HCT116 (cell line): ENCODE data around the gene STT3B. TPM values are rescaled to one million over a fixed set of nuclear protein-coding genes. Genes with fewer than 3 reads are reported as not detected.

Experiments
- ATAC-seq: fragments of 200-7000 bp; cut with Tn5 transposase; 2 replicates; pipeline ENCODE4 v1.9.1; 2020; ENCODE audit warnings: mild to moderate bottlenecking, moderate library complexity
- BruUV-seq: library from RNA; stranded (reverse); fragments of 400-500 nt; replicated peaks from 2 replicates; lab custom pipeline; 2021; lab: Mats Ljungman, UMichigan
- CTCF ChIA-PET: fragments of 300-600 bp; sonication (Branson Sonifier 250); formaldehyde crosslinking; loops from one replicate; lab custom pipeline; 2021; ENCODE audit warnings: antibody characterized with exemption; lab: Charles Lee
- POLR2A ChIA-PET: fragments of 300-600, 350-600 bp; sonication (Branson Sonifier 250); formaldehyde crosslinking; loops from one replicate; lab custom pipeline; 2021; ENCODE audit warnings: antibody characterized with exemption; lab: Charles Lee
- RAD21 ChIA-PET, 2 experiments: fragments of 300-600 bp; sonication (Branson Sonifier 250); formaldehyde crosslinking; loops; one replicate each; lab custom pipeline; 2023; ENCODE audit warnings: low total read pairs in 2 of 2; ENCODE audit not compliant: uncharacterized antibody in 2 of 2, unreplicated experiment in 2 of 2, low non-redundant PET in 1 of 2; lab: Charles Lee
- DNase-seq: peaks from one replicate; pipeline ENCODE4 v3.0.0-alpha.2; 2010; ENCODE audit warnings: low read depth, low spot score
- H2AFZ ChIP-seq: fragments of 200-600 bp; shearing (Covaris generic), sonication (generic); 2 replicates; pipeline ENCODE4 v1.6.1; 2017; ENCODE audit warnings: low read depth, mixed run types, mixed read lengths, antibody characterized with exemption, low read length; ENCODE audit not compliant: poor library complexity, severe bottlenecking
- H3K27ac ChIP-seq: 2 replicates; pipeline ENCODE4 v1.5.1; 2012; ENCODE audit warnings: low read depth, low read length
- H3K27me3 ChIP-seq: fragments of 200-600 bp; sonication (generic); 2 replicates; pipeline ENCODE4 v1.6.1; 2016; ENCODE audit warnings: mixed run types, low read length, mixed read lengths; ENCODE audit not compliant: insufficient read depth
- H3K36me3 ChIP-seq, 2 experiments: fragments of 200-500 bp in 1 of 2; fragments of 200-600 bp in 1 of 2; sonication (Bioruptor generic) in 1 of 2; sonication (generic) in 1 of 2; 2 replicates each; pipeline versions ENCODE4 v1.5.1 to v1.6.1; 2014 to 2016; ENCODE audit warnings: low read length in 2 of 2, inconsistent platforms in 1 of 2, mixed read lengths in 1 of 2, mixed run types in 1 of 2; ENCODE audit not compliant: insufficient read depth in 2 of 2, control insufficient read depth in 1 of 2
- H3K4me1 ChIP-seq, 2 experiments: fragments of 200-600 bp in 1 of 2; sonication (generic) in 1 of 2; 2 replicates each; pipeline versions ENCODE4 v1.5.1 to v1.6.1; 2012 to 2017; ENCODE audit warnings: low read length in 2 of 2, inconsistent platforms in 1 of 2, mild to moderate bottlenecking in 1 of 2, mixed read lengths in 1 of 2, mixed run types in 1 of 2, moderate library complexity in 1 of 2; ENCODE audit not compliant: insufficient read depth in 2 of 2, control insufficient read depth in 1 of 2
- H3K4me2 ChIP-seq: fragments of 200-600 bp; sonication (generic); 2 replicates; pipeline ENCODE4 v1.6.1; 2017; ENCODE audit warnings: mixed run types, low read length, mixed read lengths
- H3K4me3 ChIP-seq, 2 experiments: fragments of 200-600 bp in 1 of 2; sonication (generic) in 1 of 2; replicated peaks in 1 of 2; 2 replicates each; pipeline ENCODE4 v1.5.1; 2011 to 2016; ENCODE audit warnings: low read length in 2 of 2, control low read depth in 1 of 2, low read depth in 1 of 2, mild to moderate bottlenecking in 1 of 2, mixed read lengths in 1 of 2, mixed run types in 1 of 2
- H3K79me2 ChIP-seq: fragments of 200-600 bp; sonication (generic); 2 replicates; pipeline ENCODE4 v1.6.1; 2017; ENCODE audit warnings: mild to moderate bottlenecking, mixed run types, low read length, moderate library complexity, mixed read lengths; ENCODE audit not compliant: insufficient read depth
- H3K9ac ChIP-seq: fragments of 200-600 bp; sonication (generic); 2 replicates; pipeline ENCODE4 v1.6.1; 2016; ENCODE audit warnings: low read length, mixed read lengths
- H3K9me2 ChIP-seq: fragments of 200-600 bp; sonication (generic), shearing (Covaris generic); 2 replicates; pipeline ENCODE4 v1.6.1; 2017; ENCODE audit warnings: mixed run types, mild to moderate bottlenecking, moderate library complexity; ENCODE audit not compliant: insufficient read depth
- H3K9me3 ChIP-seq, 2 experiments: fragments of 200-500 bp in 1 of 2; fragments of 200-600 bp in 1 of 2; sonication (Bioruptor generic) in 1 of 2; sonication (generic) in 1 of 2; 2 replicates each; pipeline ENCODE4 v1.6.1; 2014 to 2017; ENCODE audit warnings: low read length in 2 of 2, mixed read lengths in 2 of 2, inconsistent platforms in 1 of 2, low read depth in 1 of 2, mild to moderate bottlenecking in 1 of 2, mixed run types in 1 of 2, moderate library complexity in 1 of 2; ENCODE audit not compliant: control insufficient read depth in 1 of 2, insufficient read depth in 1 of 2
- H4K20me1 ChIP-seq: fragments of 200-600 bp; sonication (generic), shearing (Covaris generic); 2 replicates; pipeline ENCODE4 v1.6.1; 2017; ENCODE audit warnings: mixed run types, mild to moderate bottlenecking, moderate library complexity; ENCODE audit not compliant: insufficient read depth
- CBX3 ChIP-seq: IDR thresholded peaks from 2 replicates; pipeline ENCODE4 v1.6.1; 2012; ENCODE audit warnings: low read depth
- CEBPB ChIP-seq: IDR thresholded peaks from 2 replicates; pipeline ENCODE4 v1.6.1; 2012; ENCODE audit warnings: low read depth
- ELF1 ChIP-seq: IDR thresholded peaks from 2 replicates; pipeline ENCODE4 v1.6.1; 2012; ENCODE audit warnings: low read depth, borderline replicate concordance
- EZH2 ChIP-seq: fragments of 200-600 bp; sonication (generic); IDR thresholded peaks from 2 replicates; pipeline ENCODE4 v1.6.1; 2017; ENCODE audit warnings: antibody characterized with exemption, mixed run types
- EZH2phosphoT487 ChIP-seq: fragments of 200-600 bp; IDR thresholded peaks from 2 replicates; pipeline ENCODE4 v1.6.1; 2018; ENCODE audit warnings: antibody characterized with exemption, borderline replicate concordance
- FOSL1 ChIP-seq: IDR thresholded peaks from 2 replicates; pipeline ENCODE4 v1.6.1; 2012; ENCODE audit warnings: low read depth
- JUND ChIP-seq: IDR thresholded peaks from 2 replicates; pipeline ENCODE4 v1.6.1; 2012
- MAX ChIP-seq: IDR thresholded peaks from 2 replicates; pipeline ENCODE4 v1.6.1; 2012
- POLR2AphosphoS5 ChIP-seq: IDR thresholded peaks from 2 replicates; pipeline ENCODE4 v1.6.1; 2011; ENCODE audit warnings: mild to moderate bottlenecking, low read depth, low read length, moderate library complexity
- RAD21 ChIP-seq: IDR thresholded peaks from 2 replicates; pipeline ENCODE4 v1.6.1; 2012; ENCODE audit warnings: low read depth, mild to moderate bottlenecking
- REST ChIP-seq: IDR thresholded peaks from 2 replicates; pipeline ENCODE4 v1.6.1; 2012; ENCODE audit warnings: low read depth
- TCF7L2 ChIP-seq: IDR thresholded peaks from 2 replicates; pipeline ENCODE4 v1.7.0; 2011; ENCODE audit warnings: borderline replicate concordance, inconsistent platforms; ENCODE audit not compliant: insufficient read depth, insufficient read length; ENCODE audit errors: extremely low read depth
- YY1 ChIP-seq: IDR thresholded peaks from 2 replicates; pipeline ENCODE4 v1.6.1; 2011; ENCODE audit warnings: low read length, low read depth, moderate library complexity, mild to moderate bottlenecking; ENCODE audit not compliant: insufficient replicate concordance; ENCODE audit errors: extremely low read depth
- ZNF274 ChIP-seq: fragments of 200-500 bp; sonication (Bioruptor generic); IDR thresholded peaks from 2 replicates; pipeline ENCODE4 v1.6.1; 2014; ENCODE audit warnings: mild to moderate bottlenecking, low read depth, low read length, inconsistent platforms
- intact Hi-C: fragments of 100-400 bp; cut with micrococcal nuclease; formaldehyde crosslinking; loops from 2 replicates; pipeline ENCODE4 v1.10.0; 2022
- total RNA-seq: library from RNA; stranded (reverse); gene quantifications from one replicate; pipeline ENCODE4 v1.2.1, GENCODE V29; 2021; ENCODE audit not compliant: unreplicated experiment

Gene STT3B
- total RNA-seq, 1 experiment from 2014 or later: 131 TPM

GRCh38 chr3:31636694-31637442 is 104.1 kb downstream of the STT3B start:
- TF ChIP-seq JUND (no peak), POLR2AphosphoS5 (no peak), FOSL1 (no peak), EZH2phosphoT487 (no peak), RAD21 (no peak), REST (no peak), MAX (no peak), ZNF274 (no peak), EZH2 (no peak), CEBPB (no peak), ELF1 (no peak), TCF7L2 (no peak), CBX3 (no peak), YY1 (no peak)
- no peaks in the 10 kb centered on the region for H4K20me1 ChIP-seq
- ChIA-PET RAD21 (no interaction called here), CTCF (no interaction called here), POLR2A (no interaction called here)
- TSS peak; percentile 25 for BruUV-seq
- H3K27me3 ChIP-seq: no peaks in the 10 kb centered on the region
- H2AFZ ChIP-seq: no peak overlapping the region
- peaks cover 0 to 15% of the 10 kb centered on the region in 2 experiments; a peak in 2 of 4 replicates for H3K36me3 ChIP-seq
- DNase-seq (no peak), ATAC-seq (no peak)
- H3K9me3 ChIP-seq: no peaks in the 10 kb centered on the region
- intact Hi-C loops: no loop called here
- no peak overlapping the region for H3K4me3 ChIP-seq
- H3K79me2 ChIP-seq: no peaks in the 10 kb centered on the region
- H3K4me2 ChIP-seq: no peak overlapping the region
- H3K4me1 ChIP-seq: no peaks in the 10 kb centered on the region
- H3K27ac ChIP-seq: no peak overlapping the region
- no peak overlapping the region for H3K9ac ChIP-seq
- no peaks in the 10 kb centered on the region for H3K9me2 ChIP-seq
